H7 (cell line): ENCODE results near the gene FKBP11. TPM values are rescaled to one million over a fixed set of nuclear protein-coding genes. Genes with fewer than 3 reads are reported as not detected.
"Not testable (repeated sequence)": the region's sequence is repeated elsewhere in the genome, so short reads cannot be mapped to it uniquely, and the experiment has no call there.

ENCODE experiments used
- DNase-seq: peaks from one replicate; pipeline ENCODE4 v3.0.0; 2012
- H3K27me3 ChIP-seq: 2 replicates; pipeline ENCODE4 v1.6.0; 2011; ENCODE audit warnings: mild to moderate bottlenecking, low read length; ENCODE audit not compliant: control insufficient read depth, insufficient read depth
- H3K36me3 ChIP-seq: replicated peaks from 2 replicates; pipeline ENCODE4 v1.5.1; 2011; ENCODE audit warnings: low read length; ENCODE audit not compliant: control insufficient read depth, insufficient read depth
- H3K4me3 ChIP-seq: 2 replicates; pipeline ENCODE4 v1.5.1; 2011; ENCODE audit warnings: low read depth, mild to moderate bottlenecking, control low read depth, low read length, moderate library complexity; ENCODE audit not compliant: insufficient read depth
- total RNA-seq: library from RNA; depleted of rRNA; stranded (reverse); fragments of >200 nt; shearing (Covaris generic); gene quantifications from 2 replicates; pipeline ENCODE4 v1.2.3, GENCODE V29; 2014; rRNA removed

Gene FKBP11
- total RNA-seq, 1 experiment from 2014 or later, result 16.5 TPM

GRCh38 chr12:48873534-48873933 is 51.8 kb downstream of the FKBP11 start:
- not testable (repeated sequence) for DNase-seq, H3K4me3 ChIP-seq, H3K27me3 ChIP-seq, H3K36me3 ChIP-seq

GRCh38 chr12:48873096-48873495 is 52.2 kb downstream of the FKBP11 start:
- no peak for DNase-seq
- Histone ChIP-seq H3K4me3 (no peak overlapping the region), H3K36me3 (no peaks in the 10 kb centered on the region), H3K27me3 (no peaks in the 10 kb centered on the region; the same call in 1 of the 2 replicates)

Other genes with a start within 250 kb of the FKBP11 start
- gene KANSL2, start 243.3 kb downstream of the FKBP11 start, total RNA-seq, result 41.2 and 41.4 TPM in 2 replicates
- gene CCNT1, start 208.8 kb downstream of the FKBP11 start, total RNA-seq, result 25.6 and 37.4 TPM in 2 replicates
- gene ADCY6, start 136.4 kb downstream of the FKBP11 start, total RNA-seq, result 7.0 and 7.1 TPM in 2 replicates
- gene CACNB3, start 107.0 kb downstream of the FKBP11 start, total RNA-seq, result 3.2 and 4.6 TPM in 2 replicates
- 101 and 106 TPM in 2 replicates for gene DDX23, start 73.3 kb downstream of the FKBP11 start, total RNA-seq
- gene RND1, start 59.6 kb downstream of the FKBP11 start, total RNA-seq, result 0.94 and 3.0 TPM in 2 replicates
- 68.9 and 95.1 TPM in 2 replicates for gene ARF3, start 32.0 kb upstream of the FKBP11 start, total RNA-seq
- 0.83 and 0.92 TPM in 2 replicates for gene WNT10B, start 46.2 kb upstream of the FKBP11 start, total RNA-seq
- not detected in 2 replicates for gene WNT1, start 52.8 kb upstream of the FKBP11 start, total RNA-seq
- 0.10 and 0.30 TPM in 2 replicates for gene DDN, start 73.9 kb upstream of the FKBP11 start, total RNA-seq
- gene PRKAG1, start 93.3 kb upstream of the FKBP11 start, total RNA-seq, result 44.2 and 51.1 TPM in 2 replicates
- gene KMT2D, start 135.3 kb upstream of the FKBP11 start, total RNA-seq, result 16.2 and 20.8 TPM in 2 replicates
- 5.5 and 7.1 TPM in 2 replicates for gene RHEBL1, start 144.5 kb upstream of the FKBP11 start, total RNA-seq
- gene DHH, start 169.3 kb upstream of the FKBP11 start, total RNA-seq, result not detected in 2 replicates
- 63.0 and 75.6 TPM in 2 replicates for gene LMBR1L, start 185.4 kb upstream of the FKBP11 start, total RNA-seq
- gene TUBA1B, start 205.9 kb upstream of the FKBP11 start, total RNA-seq, result 3,556 and 4,028 TPM in 2 replicates